ENCODE measurements around the gene ARHGAP19. TPM values are rescaled to one million over a fixed set of nuclear protein-coding genes. Genes with fewer than 3 reads are reported as not detected.
"Not testable (repeated sequence)": the region's sequence is repeated elsewhere in the genome, so short reads cannot be mapped to it uniquely, and the experiment has no call there.

ARHGAP19 gene
- total and polyA plus RNA-seq, 3 experiments from 2014 or later, result 8.9 to 26.5 (median 23.3) TPM

GRCh38 chr10:97274828-97275227 lies 17.6 kb downstream of the ARHGAP19 start:
- ChIA-PET POLR2A (interaction anchor here (0.6 kb wide), 1 partner anchor 479 kb away, joined by 3 read pairs; no protein-coding TSS in a partner anchor), CTCF (interaction anchor here (1.0 to 1.2 kb wide), 4 partner anchors 45 to 133 kb away, joined by 3 to 6 read pairs (median 3); no protein-coding TSS in a partner anchor)
- Mint-ChIP-seq H3K27ac (no peak overlapping the region), H3K9me3 (no peaks in the 10 kb centered on the region), H3K27me3 (no peaks in the 10 kb centered on the region), H3K36me3 (no peaks in the 10 kb centered on the region), H3K4me3 (no peak overlapping the region), H3K4me1 (peaks cover 9 to 16% (median 12%) of the 10 kb centered on the region in 3 donors)
- DNase-seq, result no peak
- Histone ChIP-seq H3K4me1 (ENCODE audit: insufficient read depth, low read length) (no peaks in the 10 kb centered on the region), H3K27ac (ENCODE audit: low read depth, low read length) (no peak overlapping the region), H3K27me3 (ENCODE audit: insufficient read depth, low read length, poor library complexity, severe bottlenecking) (no peaks in the 10 kb centered on the region), H3K36me3 (ENCODE audit: insufficient read depth, low read length) (no peaks in the 10 kb centered on the region), H3K4me3 (ENCODE audit: low read length) (no peak overlapping the region), H3K9me3 (ENCODE audit: low read length) (no peaks in the 10 kb centered on the region)

DNA sequence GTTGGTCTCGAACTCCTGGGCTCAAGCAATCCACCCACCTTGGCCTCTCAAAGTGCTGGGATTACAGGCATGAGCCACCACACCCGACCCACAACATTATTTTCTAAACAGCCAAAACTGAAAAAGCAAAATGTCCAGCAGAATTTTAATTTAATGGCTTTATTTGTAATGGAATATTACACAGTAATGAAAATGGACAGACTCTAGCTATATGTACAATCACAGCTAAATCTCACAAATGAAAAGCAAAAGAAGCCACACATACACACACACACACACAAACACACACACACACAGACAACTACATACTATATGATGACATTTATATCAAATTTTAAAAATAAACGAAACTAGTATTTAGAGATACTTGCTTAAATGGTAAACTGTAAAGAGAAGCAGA lies 18.7 kb downstream of the ARHGAP19 start:
- POLR2A ChIA-PET, result no interaction called here
- Histone ChIP-seq H3K4me1 (ENCODE audit: insufficient read depth, low read length) (no peaks in the 10 kb centered on the region), H3K27ac (ENCODE audit: low read depth, low read length) (no peak overlapping the region), H3K36me3 (ENCODE audit: insufficient read depth, low read length) (no peaks in the 10 kb centered on the region), H3K27me3 (ENCODE audit: insufficient read depth, low read length, poor library complexity, severe bottlenecking) (no peaks in the 10 kb centered on the region), H3K4me3 (ENCODE audit: low read length) (no peak overlapping the region), H3K9me3 (ENCODE audit: low read length) (no peaks in the 10 kb centered on the region)
- CTCF ChIA-PET, result interaction anchor here (1.1 to 1.2 kb wide), 2 partner anchors 46 to 82 kb away, joined by 3 to 6 read pairs; no protein-coding TSS in a partner anchor
- no peaks in the 10 kb centered on the region for H3K36me3 Mint-ChIP-seq
- H3K4me3 Mint-ChIP-seq, result no peak overlapping the region
- DNase-seq, result no peak
- H3K27me3 Mint-ChIP-seq, result no peaks in the 10 kb centered on the region
- H3K9me3 Mint-ChIP-seq, result no peaks in the 10 kb centered on the region
- no peak overlapping the region for H3K27ac Mint-ChIP-seq
- peaks cover 6 to 14% (median 11%) of the 10 kb centered on the region in 3 donors for H3K4me1 Mint-ChIP-seq

DNA sequence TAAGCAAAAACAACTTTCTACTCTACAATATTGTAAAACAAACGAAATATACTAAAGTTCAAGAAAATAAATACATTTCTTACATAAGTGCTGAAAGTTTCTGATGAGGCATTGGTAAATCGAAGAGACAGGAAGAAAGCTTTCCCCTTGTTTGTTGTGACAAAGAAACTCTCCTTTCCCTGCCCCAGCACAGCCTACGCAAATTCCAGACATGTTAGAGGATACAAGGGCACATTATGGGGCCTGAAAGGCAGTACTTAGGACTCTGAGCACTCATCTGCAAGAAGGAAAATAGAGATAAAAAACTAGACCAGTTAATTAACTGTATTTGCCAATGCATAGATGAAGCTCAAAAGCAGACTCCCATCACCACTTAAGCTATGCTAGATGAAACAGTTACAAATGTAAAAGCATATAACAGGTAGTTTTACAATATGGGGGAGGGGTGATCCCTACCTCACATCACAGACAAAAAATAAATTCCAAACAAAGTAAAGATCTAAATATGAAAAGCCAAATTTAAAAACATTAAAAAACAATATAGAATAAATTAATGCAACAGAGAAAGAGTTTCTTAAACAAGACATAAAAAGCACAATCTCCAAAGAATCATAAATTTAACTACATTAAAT lies 21.8 kb downstream of the ARHGAP19 start:
- Mint-ChIP-seq H3K27me3 (no peaks in the 10 kb centered on the region), H3K4me1 (peaks cover 11 to 17% (median 14%) of the 10 kb centered on the region in 3 donors), H3K9me3 (no peaks in the 10 kb centered on the region), H3K27ac (peak overlapping the region in 1 of 8 donors; percentile 42), H3K36me3 (peaks cover 0 to 8% (median 5%) of the 10 kb centered on the region in 3 donors), H3K4me3 (no peak overlapping the region)
- H3K9me3 ChIP-seq (ENCODE audit: low read length), result no peaks in the 10 kb centered on the region
- H3K27ac ChIP-seq (ENCODE audit: low read depth, low read length), result no peak overlapping the region
- no peaks in the 10 kb centered on the region for H3K27me3 ChIP-seq (ENCODE audit: insufficient read depth, low read length, poor library complexity, severe bottlenecking)
- H3K36me3 ChIP-seq (ENCODE audit: insufficient read depth, low read length), result no peaks in the 10 kb centered on the region
- POLR2A ChIA-PET, result no interaction called here
- no peaks in the 10 kb centered on the region for H3K4me1 ChIP-seq (ENCODE audit: insufficient read depth, low read length)
- CTCF ChIA-PET, result no interaction called here
- no peak overlapping the region for H3K4me3 ChIP-seq (ENCODE audit: low read length)
- DNase-seq, result no peak

- no peaks in the 10 kb centered on the region for H3K27me3 Mint-ChIP-seq
- H3K36me3 ChIP-seq (ENCODE audit: insufficient read depth, low read length), result no peaks in the 10 kb centered on the region
- ChIA-PET POLR2A (no interaction called here), CTCF (interaction anchor here (1.0 to 2.1 kb wide), 2 partner anchors 11 to 57 kb away, joined by 3 to 6 read pairs; no protein-coding TSS in a partner anchor)
- no peaks in the 10 kb centered on the region for H3K27me3 ChIP-seq (ENCODE audit: insufficient read depth, low read length, poor library complexity, severe bottlenecking)
- peaks cover 11 to 17% (median 14%) of the 10 kb centered on the region in 3 donors for H3K4me1 Mint-ChIP-seq
- H3K27ac Mint-ChIP-seq, result peak overlapping the region in 2 of 8 donors; percentile 11 to 71
- no peaks in the 10 kb centered on the region for H3K9me3 ChIP-seq (ENCODE audit: low read length)
- no peaks in the 10 kb centered on the region for H3K4me1 ChIP-seq (ENCODE audit: insufficient read depth, low read length)
- no peak overlapping the region for H3K4me3 ChIP-seq (ENCODE audit: low read length)
- H3K4me3 Mint-ChIP-seq, result no peak overlapping the region
- no peak overlapping the region for H3K27ac ChIP-seq (ENCODE audit: low read depth, low read length)
- H3K36me3 Mint-ChIP-seq, result peaks cover 0 to 29% (median 10%) of the 10 kb centered on the region in 3 donors
- no peak for DNase-seq
- no peaks in the 10 kb centered on the region for H3K9me3 Mint-ChIP-seq
Measured at GRCh38 chr10:97267671-97268070, 24.8 kb downstream of the ARHGAP19 start.

DNA sequence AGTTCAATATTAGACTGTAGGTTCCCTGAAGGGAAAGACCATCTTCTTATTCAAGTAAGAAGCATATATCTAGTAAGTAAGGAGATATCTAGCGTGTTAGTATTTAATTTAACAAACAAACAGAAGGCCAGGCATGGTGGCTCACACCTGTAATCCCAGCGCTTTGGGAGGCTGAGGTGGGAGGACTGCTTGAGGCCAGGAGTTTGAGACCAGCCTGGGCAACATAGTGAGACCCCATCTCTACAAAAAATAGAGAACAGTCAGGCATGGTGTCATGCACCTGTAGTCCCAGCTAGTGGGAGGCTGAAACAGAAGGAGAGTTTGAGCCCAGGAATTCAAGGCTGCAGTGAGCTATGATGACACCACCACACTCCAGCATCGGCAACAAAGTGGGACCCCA lies 27.3 kb downstream of the ARHGAP19 start:
- H3K4me1 ChIP-seq (ENCODE audit: insufficient read depth, low read length); DNase-seq; H3K9me3 ChIP-seq (ENCODE audit: low read length); H3K27me3 ChIP-seq (ENCODE audit: insufficient read depth, low read length, poor library complexity, severe bottlenecking); POLR2A ChIA-PET; H3K4me3 ChIP-seq (ENCODE audit: low read length); H3K9me3 Mint-ChIP-seq; H3K27me3 Mint-ChIP-seq; H3K36me3 ChIP-seq (ENCODE audit: insufficient read depth, low read length); H3K4me3 Mint-ChIP-seq; H3K27ac ChIP-seq (ENCODE audit: low read depth, low read length): not testable (repeated sequence)
- Mint-ChIP-seq H3K36me3 (peaks cover 0 to 40% (median 12%) of the 10 kb centered on the region in 3 donors), H3K27ac (peak overlapping the region in 2 of 8 donors; percentile 2 to 66), H3K4me1 (peaks cover 8 to 15% (median 10%) of the 10 kb centered on the region in 3 donors)
- CTCF ChIA-PET, result interaction anchor here (1.4 kb wide), 1 partner anchor 55 kb away, joined by 4 read pairs; no protein-coding TSS in a partner anchor

DNA sequence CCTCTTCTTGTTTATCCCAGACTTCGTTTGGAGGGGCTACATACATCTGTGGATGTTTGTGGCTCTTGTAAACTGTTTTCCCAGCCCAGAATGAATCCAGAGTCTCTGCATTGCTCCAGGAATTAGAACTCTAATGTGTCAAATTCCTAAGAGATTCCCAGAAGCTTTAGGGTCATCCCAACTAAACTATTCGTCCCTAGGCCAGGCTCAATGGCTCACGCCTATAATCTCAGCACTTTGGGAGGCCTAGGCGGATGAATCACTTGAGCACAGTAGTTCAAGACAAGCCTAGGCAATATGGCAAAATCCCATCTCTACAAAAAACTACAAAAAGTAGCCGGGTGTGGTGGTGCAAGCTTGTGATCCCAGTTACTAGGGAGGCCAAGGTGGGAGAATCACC lies 28.5 kb downstream of the ARHGAP19 start:
- ChIA-PET CTCF (interaction anchor here (1.4 kb wide), 1 partner anchor 54 kb away, joined by 4 read pairs; no protein-coding TSS in a partner anchor), POLR2A (no interaction called here)
- Mint-ChIP-seq H3K4me1 (peaks cover 6 to 12% (median 8%) of the 10 kb centered on the region in 3 donors), H3K27me3 (no peaks in the 10 kb centered on the region), H3K27ac (no peak overlapping the region), H3K36me3 (peaks cover 0 to 46% (median 16%) of the 10 kb centered on the region in 3 donors), H3K9me3 (no peaks in the 10 kb centered on the region), H3K4me3 (no peak overlapping the region)
- Histone ChIP-seq H3K36me3 (ENCODE audit: insufficient read depth, low read length) (no peaks in the 10 kb centered on the region), H3K27me3 (ENCODE audit: insufficient read depth, low read length, poor library complexity, severe bottlenecking) (no peaks in the 10 kb centered on the region), H3K4me3 (ENCODE audit: low read length) (no peak overlapping the region), H3K9me3 (ENCODE audit: low read length) (no peaks in the 10 kb centered on the region), H3K4me1 (ENCODE audit: insufficient read depth, low read length) (no peaks in the 10 kb centered on the region), H3K27ac (ENCODE audit: low read depth, low read length) (no peak overlapping the region)
- DNase-seq, result no peak

DNA sequence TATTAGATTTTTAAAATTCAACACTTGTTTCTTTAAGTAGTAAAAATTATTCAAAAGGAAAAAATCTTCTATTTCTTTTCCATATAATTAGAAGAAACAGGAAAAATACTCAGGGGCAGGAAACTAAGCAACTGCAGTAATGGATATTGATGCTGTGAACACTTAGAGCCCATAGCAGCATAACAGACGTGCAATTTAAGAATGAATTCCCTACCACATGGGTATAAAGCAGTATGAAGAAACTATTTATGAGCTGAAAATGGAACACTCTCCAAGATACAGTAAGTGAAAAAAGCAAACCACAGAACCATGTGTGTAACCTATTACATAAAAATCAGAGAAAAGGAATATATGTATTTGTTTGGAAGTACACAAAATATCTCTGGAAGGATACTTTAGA lies 30.8 kb downstream of the ARHGAP19 start:
- Mint-ChIP-seq H3K4me1 (peaks cover 0 to 5% (median 0%) of the 10 kb centered on the region in 3 donors), H3K9me3 (no peaks in the 10 kb centered on the region), H3K4me3 (no peak overlapping the region), H3K27me3 (no peaks in the 10 kb centered on the region), H3K27ac (peak overlapping the region in 2 of 8 donors; percentile 12 to 29), H3K36me3 (peaks cover 0 to 61% (median 15%) of the 10 kb centered on the region in 3 donors)
- ChIA-PET POLR2A (no interaction called here), CTCF (interaction anchor here (1.6 kb wide), 1 partner anchor 139 kb away, joined by 4 read pairs; the partner anchor contains the start of gene RRP12)
- H3K27ac ChIP-seq (ENCODE audit: low read depth, low read length), result no peak overlapping the region
- DNase-seq, result no peak
- H3K4me1 ChIP-seq (ENCODE audit: insufficient read depth, low read length), result no peaks in the 10 kb centered on the region
- H3K4me3 ChIP-seq (ENCODE audit: low read length), result no peak overlapping the region
- no peaks in the 10 kb centered on the region for H3K27me3 ChIP-seq (ENCODE audit: insufficient read depth, low read length, poor library complexity, severe bottlenecking)
- no peaks in the 10 kb centered on the region for H3K36me3 ChIP-seq (ENCODE audit: insufficient read depth, low read length)
- no peaks in the 10 kb centered on the region for H3K9me3 ChIP-seq (ENCODE audit: low read length)

GRCh38 chr10:97261183-97261582 lies 31.3 kb downstream of the ARHGAP19 start:
- ChIA-PET CTCF (interaction anchor here (0.6 to 1.6 kb wide), 3 partner anchors 124 to 218 kb away, joined by 3 to 4 read pairs (median 3); partner anchors contain the start of gene RRP12), POLR2A (no interaction called here)
- H3K27ac Mint-ChIP-seq, result no peak overlapping the region
- Histone ChIP-seq H3K27ac (ENCODE audit: low read depth, low read length) (no peak overlapping the region), H3K4me3 (ENCODE audit: low read length) (no peak overlapping the region), H3K36me3 (ENCODE audit: insufficient read depth, low read length) (no peaks in the 10 kb centered on the region), H3K27me3 (ENCODE audit: insufficient read depth, low read length, poor library complexity, severe bottlenecking) (no peaks in the 10 kb centered on the region), H3K4me1 (ENCODE audit: insufficient read depth, low read length) (no peaks in the 10 kb centered on the region), H3K9me3 (ENCODE audit: low read length) (no peaks in the 10 kb centered on the region)
- H3K36me3 Mint-ChIP-seq, result peaks cover 0 to 63% (median 14%) of the 10 kb centered on the region in 3 donors
- peaks cover 0 to 4% (median 0%) of the 10 kb centered on the region in 3 donors for H3K4me1 Mint-ChIP-seq
- DNase-seq, result no peak
- H3K27me3 Mint-ChIP-seq, result no peaks in the 10 kb centered on the region
- no peaks in the 10 kb centered on the region for H3K9me3 Mint-ChIP-seq
- H3K4me3 Mint-ChIP-seq, result no peak overlapping the region

All from CD8-positive, alpha-beta memory T cell (primary cell).